ENCODE measurements around the gene RCOR2. TPM values are rescaled to one million over a fixed set of nuclear protein-coding genes. Genes with fewer than 3 reads are reported as not detected.
"Not testable (repeated sequence)": the region's sequence is repeated elsewhere in the genome, so short reads cannot be mapped to it uniquely, and the experiment has no call there.

The RCOR2 gene
- 0.96 and 2.1 TPM in 2 replicates for total RNA-seq (2014; rRNA removed; shearing (Covaris generic))

- peak; percentile 84 for DNase-seq (ENCODE audit: low read depth)
These were observed at the start of gene RCOR2 for GRCh38 chr11:63916837-63917691. Gene RCOR2, minus strand, starts transcription at chr11:63917164. Its CDS starts 708 bp downstream, at chr11:63916456.

- DNase-seq (ENCODE audit: low read depth): no peak
These were observed 49.5 kb upstream of the RCOR2 start for GRCh38 chr11:63966444-63966843.

DNA sequence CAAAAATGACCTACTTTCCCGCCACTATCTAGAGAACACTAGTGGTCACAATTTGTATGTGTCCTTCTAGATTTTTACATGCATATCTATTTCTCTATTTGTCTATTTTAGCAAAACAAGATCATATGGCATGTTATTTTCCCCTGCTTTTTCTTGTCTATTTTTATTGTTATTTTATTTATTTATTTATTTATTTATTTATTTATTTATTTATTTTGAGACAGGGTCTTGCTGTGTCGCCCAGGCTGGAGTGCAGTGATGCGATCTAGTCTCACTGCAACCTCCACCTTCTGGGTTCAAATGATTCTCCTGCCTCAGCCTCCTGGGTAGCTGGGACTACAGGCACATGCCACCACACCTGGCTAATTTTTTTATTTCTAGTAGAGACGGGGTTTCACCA, 46.9 kb upstream of the RCOR2 start:
- not testable (repeated sequence) for DNase-seq (ENCODE audit: low read depth)

DNA sequence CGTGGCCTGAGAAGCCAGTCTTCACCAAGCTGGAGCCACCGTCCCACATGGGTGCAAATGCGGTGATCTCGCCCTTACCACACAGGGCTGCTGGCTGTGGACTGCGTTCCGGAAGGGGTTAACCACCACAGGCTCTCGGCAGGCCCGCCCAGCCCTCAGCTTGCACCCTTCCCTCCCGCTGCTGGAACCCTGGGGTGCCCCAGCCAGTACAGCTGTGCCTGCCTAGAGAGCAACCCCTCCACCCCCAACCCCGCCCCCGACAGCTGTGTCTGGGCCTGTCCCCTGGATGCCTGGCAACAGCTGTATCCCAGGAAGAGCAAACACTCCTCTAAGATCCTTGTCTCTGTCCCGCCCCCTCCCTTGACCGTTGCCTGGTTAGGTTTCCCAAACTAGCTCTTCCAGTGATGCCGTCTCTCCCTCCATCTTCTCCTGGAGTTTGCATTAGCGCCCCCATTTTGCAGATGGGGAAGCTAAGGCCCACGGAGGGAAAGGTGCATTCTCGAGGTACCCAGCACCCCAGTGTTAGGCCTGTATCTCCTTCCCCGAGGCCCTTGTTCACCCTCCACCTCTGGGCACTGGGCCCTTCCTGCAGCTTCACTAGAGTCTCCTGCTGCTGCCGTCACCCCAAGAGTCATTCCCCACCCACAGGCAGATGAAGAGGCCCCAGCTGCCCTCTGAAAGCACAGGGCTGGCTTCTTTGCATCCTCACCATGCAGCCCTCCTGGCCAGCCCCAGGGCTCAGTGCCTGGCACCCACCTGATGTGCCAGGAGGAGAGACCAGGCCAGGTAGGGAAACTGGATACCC, 44.8 kb upstream of the RCOR2 start:
- DNase-seq (ENCODE audit: low read depth): peak; percentile 48

- DNase-seq (ENCODE audit: low read depth): no peak
These were observed 41.0 kb upstream of the RCOR2 start for GRCh38 chr11:63958008-63958407.

GRCh38 chr11:63952570-63952969, 35.6 kb upstream of the RCOR2 start:
- no peak for DNase-seq (ENCODE audit: low read depth)

GRCh38 chr11:63951779-63952536, 35.0 kb upstream of the RCOR2 start:
- DNase-seq (ENCODE audit: low read depth): no peak

DNA sequence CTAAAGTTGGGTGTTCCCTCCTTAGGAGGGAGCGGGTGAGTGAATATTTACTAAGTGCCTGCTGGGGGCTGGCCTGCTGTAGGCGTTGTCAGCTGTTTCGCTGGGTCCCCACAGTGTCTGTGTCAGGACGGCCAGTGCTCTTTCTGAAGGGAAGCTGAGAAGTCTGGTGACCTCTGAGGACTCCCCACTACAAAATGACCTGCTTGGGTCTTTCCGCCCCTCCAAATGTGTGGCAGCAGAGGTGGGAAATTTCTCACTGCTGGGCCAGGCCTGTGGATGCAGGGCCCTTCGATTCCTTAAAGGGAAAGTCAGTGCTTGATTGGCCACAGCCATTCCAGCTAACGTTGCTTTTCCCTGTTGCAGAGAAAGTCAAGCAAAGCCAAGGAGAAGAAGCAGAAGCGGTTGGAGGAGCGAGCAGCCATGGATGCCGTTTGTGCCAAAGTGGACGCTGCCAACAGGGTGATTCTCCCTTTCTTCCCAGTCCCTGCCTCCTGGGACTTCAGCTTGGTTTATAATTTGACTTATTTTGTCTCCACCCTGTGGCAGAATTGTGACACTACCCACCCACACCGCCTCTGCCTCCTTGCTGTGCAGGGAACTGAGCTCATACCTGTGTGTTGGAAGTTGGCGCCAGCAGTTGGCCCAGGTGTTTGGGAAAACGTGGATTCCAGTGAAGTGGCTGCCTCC, 28.7 kb upstream of the RCOR2 start:
- peak; percentile 66 for DNase-seq (ENCODE audit: low read depth)

DNA sequence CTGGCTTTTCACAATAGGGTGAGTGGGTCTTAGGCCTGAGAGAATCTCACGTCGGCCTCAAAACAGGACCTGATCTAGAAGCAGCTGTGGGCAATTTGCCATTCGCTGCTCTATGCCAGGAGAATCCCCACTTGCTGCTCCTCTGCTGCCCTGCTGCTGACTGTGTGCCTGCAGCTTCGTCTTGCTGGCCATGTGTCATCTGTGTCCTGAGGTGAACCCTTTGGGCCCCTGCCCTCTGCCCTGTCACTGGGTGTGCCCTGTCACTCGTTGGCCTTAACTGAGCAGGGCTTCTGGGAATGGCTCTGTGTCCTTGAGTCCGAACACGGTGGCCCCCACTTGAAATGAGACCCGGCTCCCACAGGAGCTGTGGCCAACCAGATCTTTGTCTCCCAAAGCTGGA, 28.0 kb upstream of the RCOR2 start:
- DNase-seq (ENCODE audit: low read depth): no peak

DNA sequence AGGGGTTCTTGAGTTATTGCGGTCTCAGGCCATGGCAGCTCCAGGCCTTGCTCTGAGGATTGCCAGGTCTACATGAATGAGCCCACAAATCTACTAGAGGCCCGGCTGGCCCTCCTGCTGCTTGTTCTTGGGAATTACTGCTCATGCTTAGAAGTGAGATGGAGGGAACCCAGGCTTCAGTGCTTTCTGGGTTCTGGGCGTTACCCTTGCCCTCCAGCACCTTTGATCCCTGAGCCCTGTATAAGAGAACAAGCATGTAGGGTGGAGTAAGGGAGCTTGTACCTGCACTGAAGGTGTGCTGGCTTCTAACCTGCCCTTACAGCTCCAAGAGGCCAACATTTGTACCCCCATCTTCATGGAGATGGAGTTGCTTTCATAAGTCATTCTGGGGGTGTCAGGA, 25.8 kb upstream of the RCOR2 start:
- no peak for DNase-seq (ENCODE audit: low read depth)

- DNase-seq (ENCODE audit: low read depth): no peak
These were observed 24.9 kb upstream of the RCOR2 start for GRCh38 chr11:63941901-63942300.

DNA sequence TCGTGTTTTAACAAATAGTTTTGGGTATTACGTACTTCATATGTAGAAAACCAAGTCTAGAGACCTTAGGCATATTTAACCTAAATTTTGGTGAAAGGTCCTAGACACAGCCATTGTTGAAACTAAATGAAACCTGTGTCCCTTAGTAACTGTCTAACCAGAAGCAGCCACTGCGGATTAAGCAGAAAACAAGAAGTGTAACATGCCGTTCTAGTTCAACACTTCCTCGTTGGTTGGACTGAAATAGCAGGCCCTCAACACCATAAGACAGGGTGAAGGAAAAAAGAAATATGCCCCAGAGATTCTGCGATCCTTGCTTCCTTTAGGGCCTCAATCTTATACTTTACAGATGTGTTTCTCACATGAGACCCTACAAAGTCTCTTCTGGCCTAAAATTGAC, 23.8 kb upstream of the RCOR2 start:
- DNase-seq (ENCODE audit: low read depth): no peak

DNA sequence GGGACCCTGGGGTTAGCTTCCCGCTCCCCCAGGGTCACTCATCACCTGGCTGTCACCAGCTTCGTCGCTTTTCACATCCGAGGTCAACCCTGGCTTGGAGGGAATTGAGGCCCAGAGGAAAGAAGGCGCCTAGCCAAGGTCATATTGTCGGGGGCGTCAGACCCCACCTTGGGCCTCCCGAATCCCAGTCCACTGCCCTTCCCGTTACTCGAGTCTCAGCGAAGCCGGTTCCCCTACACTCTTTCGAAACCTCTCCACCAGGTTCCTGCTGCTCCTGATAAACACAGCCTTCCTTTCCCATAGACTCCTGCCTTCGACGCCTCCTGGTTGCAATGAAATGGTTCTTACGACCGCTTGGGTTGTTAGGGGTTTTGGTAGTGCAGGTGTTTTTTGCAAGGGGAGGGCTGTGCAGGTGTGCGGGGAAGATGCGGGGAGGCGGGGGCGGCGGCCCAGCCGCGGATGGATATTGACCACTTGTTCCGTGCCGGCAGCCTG, 22.5 kb upstream of the RCOR2 start:
- DNase-seq (ENCODE audit: low read depth): no peak

DNA sequence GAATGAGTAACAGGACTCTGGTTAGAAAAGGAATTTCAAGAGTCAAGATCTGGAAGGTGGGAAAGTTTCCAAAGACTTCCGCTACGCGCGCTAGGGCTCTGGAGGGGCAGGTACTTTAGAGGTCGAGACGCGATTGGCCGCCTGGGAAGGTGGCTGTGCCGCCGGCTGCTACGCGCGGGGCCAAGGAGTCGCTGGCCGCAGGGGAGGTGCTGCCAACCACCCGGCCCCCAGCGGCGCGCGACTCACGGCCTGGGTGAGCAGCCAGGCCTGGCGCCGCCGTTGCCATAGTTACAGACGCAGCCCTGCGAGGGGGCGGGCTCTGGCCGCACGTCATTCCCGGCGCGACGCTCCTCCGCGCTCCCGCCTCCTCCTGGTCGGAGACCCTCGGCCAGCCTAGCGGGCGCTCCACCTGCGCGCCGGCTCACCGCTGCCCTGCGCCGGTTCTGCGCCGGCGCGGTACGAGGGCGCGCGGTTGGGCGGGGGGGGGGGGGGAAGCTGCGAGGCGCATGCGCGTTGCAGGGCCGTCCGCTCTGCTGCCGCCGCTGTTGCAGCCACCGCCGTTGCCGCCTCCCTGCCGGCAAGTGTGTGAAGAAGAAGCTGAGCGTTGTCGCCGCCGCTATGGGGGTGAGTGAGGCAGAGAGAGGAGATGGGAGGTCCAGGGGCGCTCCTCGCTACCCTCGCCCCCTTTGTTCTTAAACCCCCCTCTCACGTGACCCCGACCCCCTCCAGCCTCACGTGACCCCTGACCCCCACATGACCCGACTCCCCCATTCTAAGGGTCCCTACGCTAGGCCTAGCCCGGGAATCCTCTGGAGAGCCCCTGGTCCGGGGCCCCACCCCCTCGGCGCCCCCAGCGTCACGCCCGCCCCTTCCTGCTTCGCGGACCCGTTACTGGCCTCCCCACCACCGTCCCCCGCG, 21.8 kb upstream of the RCOR2 start, which contains the start of gene NAA40:
TSS of gene NAA40 (plus strand) at position 524 of the 918 bp plus-strand sequence. CDS start at position 619, 95 bp downstream.
- peak; percentile 95 for DNase-seq (ENCODE audit: low read depth)

- no peak for DNase-seq (ENCODE audit: low read depth)
These were observed 20.9 kb upstream of the RCOR2 start for GRCh38 chr11:63937713-63938478.

DNA sequence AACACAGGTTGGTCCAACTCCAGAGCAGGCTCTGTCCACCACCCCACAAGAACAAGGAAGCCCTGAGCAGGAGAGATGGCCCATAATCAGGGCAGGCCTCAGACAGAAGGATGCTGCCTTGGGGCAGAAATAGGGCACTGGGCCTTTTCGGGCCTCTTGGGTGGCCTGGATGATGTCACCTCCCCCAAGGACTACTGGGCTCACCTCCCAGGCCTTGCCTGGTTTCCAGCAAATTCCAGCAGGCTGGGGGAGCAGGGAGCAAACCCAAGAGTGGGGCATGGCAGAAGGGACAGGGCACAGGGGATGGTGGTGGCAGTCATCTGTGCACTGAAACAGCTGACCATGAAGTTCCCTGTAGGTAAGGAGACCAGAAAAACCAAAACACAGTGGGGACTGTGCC, 16.5 kb upstream of the RCOR2 start:
- DNase-seq (ENCODE audit: low read depth): peak; percentile 51

- DNase-seq (ENCODE audit: low read depth): no peak
These were observed 14.9 kb upstream of the RCOR2 start for GRCh38 chr11:63931876-63932275.

GRCh38 chr11:63931045-63931444, 14.1 kb upstream of the RCOR2 start:
- no peak for DNase-seq (ENCODE audit: low read depth)

DNA sequence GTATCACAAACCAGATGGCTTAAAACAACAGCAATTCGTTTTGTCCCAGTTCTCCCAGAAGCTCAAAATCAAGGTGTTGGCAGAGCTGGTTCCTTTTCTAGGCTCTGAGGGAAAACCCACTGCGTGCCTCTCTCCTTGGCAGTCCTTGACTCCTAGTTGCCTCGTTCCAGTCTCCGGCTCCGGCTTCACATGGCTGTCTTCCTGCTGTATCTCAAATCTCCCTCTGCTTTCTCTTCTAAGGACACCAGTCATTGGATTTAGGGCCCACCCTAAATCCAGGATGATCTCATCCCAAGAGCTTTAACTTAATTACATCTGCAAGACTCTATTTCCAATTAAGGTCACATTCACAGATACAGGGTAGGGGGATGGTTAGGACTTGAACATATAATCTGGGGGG, 12.7 kb upstream of the RCOR2 start:
- no peak for DNase-seq (ENCODE audit: low read depth)
